Endothelial cell of umbilical vein (primary cell): ENCODE results near the gene PIK3R2. TPM values are rescaled to one million over a fixed set of nuclear protein-coding genes. Genes with fewer than 3 reads are reported as not detected.

Experiments
- BruUV-seq: library from RNA; stranded (reverse); fragments of 400-500 nt; replicated peaks from 2 replicates; lab custom pipeline; 2021; lab: Mats Ljungman, UMichigan
- CTCF ChIA-PET: fragments of 300-600, 350-600 bp; sonication (Branson Sonifier 250); formaldehyde crosslinking; loops from one replicate; lab custom pipeline; 2021; ENCODE audit warnings: antibody characterized with exemption, inconsistent platforms; lab: Charles Lee
- POLR2A ChIA-PET: fragments of 300-600, 350-600 bp; sonication (Branson Sonifier 250); formaldehyde crosslinking; loops from one replicate; lab custom pipeline; 2021; ENCODE audit warnings: antibody characterized with exemption, inconsistent platforms; lab: Charles Lee
- DNase-seq: peaks from one replicate; pipeline ENCODE4 v3.0.0-alpha.2; 2011; ENCODE audit warnings: low read depth, low spot score
- FAIRE-seq: peaks from 2 replicates; lab custom pipeline; 2011; peaks lifted over from hg19 to GRCh38; lab: Jason Lieb, UNC
- H2AFZ ChIP-seq: 2 replicates; pipeline ENCODE4 v1.6.0; 2012; ENCODE audit warnings: low read depth, low read length, control low read depth, inconsistent platforms
- H3K27ac ChIP-seq: 2 replicates; pipeline ENCODE4 v1.5.1; 2011; ENCODE audit warnings: low read depth, mild to moderate bottlenecking, control low read depth, low read length, moderate library complexity; ENCODE audit not compliant: insufficient read depth
- H3K27me3 ChIP-seq, 2 experiments: 2 replicates each; pipeline versions ENCODE4 v1.6.0 to v1.6.1; 2011; ENCODE audit warnings: low read length in 2 of 2, mixed read lengths in 1 of 2; ENCODE audit not compliant: control insufficient read depth in 2 of 2, insufficient read depth in 2 of 2
- H3K36me3 ChIP-seq, 2 experiments: 2 replicates in 1 of 2; 3 replicates in 1 of 2; pipeline ENCODE4 v1.5.1; 2011; ENCODE audit warnings: low read length in 2 of 2, mild to moderate bottlenecking in 1 of 2, moderate library complexity in 1 of 2; ENCODE audit not compliant: control insufficient read depth in 2 of 2, insufficient read depth in 2 of 2; ENCODE audit errors: extremely low read depth in 1 of 2
- H3K4me1 ChIP-seq: 3 replicates; pipeline ENCODE4 v1.5.1; 2011; ENCODE audit warnings: mild to moderate bottlenecking, low read length; ENCODE audit not compliant: control insufficient read depth, insufficient read depth; ENCODE audit errors: extremely low read depth
- H3K4me2 ChIP-seq: 2 replicates; pipeline ENCODE4 v1.6.1; 2011; ENCODE audit warnings: low read length, control low read depth, mixed read lengths; ENCODE audit not compliant: insufficient read depth
- H3K4me3 ChIP-seq, 3 experiments: fragments of 200-600 bp in 1 of 3; sonication (generic), shearing (Covaris generic) in 1 of 3; replicated peaks in 1 of 3; 2 replicates each; pipeline ENCODE4 v1.5.1; 2011 to 2016; ENCODE audit warnings: control low read depth in 3 of 3, low read length in 3 of 3, mild to moderate bottlenecking in 2 of 3, inconsistent platforms in 1 of 3, low read depth in 1 of 3, moderate library complexity in 1 of 3; ENCODE audit not compliant: insufficient read depth in 1 of 3
- H3K79me2 ChIP-seq: 2 replicates; pipeline ENCODE4 v1.6.0; 2012; ENCODE audit warnings: low read length, inconsistent platforms; ENCODE audit not compliant: control insufficient read depth, insufficient read depth
- H3K9ac ChIP-seq: replicated peaks from 2 replicates; pipeline ENCODE3; 2011; ENCODE audit warnings: low read length, control low read depth; ENCODE audit not compliant: insufficient read depth; ENCODE audit errors: extremely low read depth
- H3K9me1 ChIP-seq: replicated peaks from 3 replicates; pipeline ENCODE4 v1.6.0; 2011; ENCODE audit warnings: mild to moderate bottlenecking, low read length; ENCODE audit not compliant: control insufficient read depth, insufficient read depth; ENCODE audit errors: extremely low read depth
- H3K9me3 ChIP-seq: replicated peaks from 2 replicates; pipeline ENCODE4 v1.5.1; 2012; ENCODE audit warnings: low read length, inconsistent platforms; ENCODE audit not compliant: control insufficient read depth, insufficient read depth
- H4K20me1 ChIP-seq: replicated peaks from 2 replicates; pipeline ENCODE3; 2011; ENCODE audit warnings: mild to moderate bottlenecking, low read length; ENCODE audit not compliant: control insufficient read depth, insufficient read depth; ENCODE audit errors: extremely low read depth
- EZH2 ChIP-seq: IDR thresholded peaks from 2 replicates; pipeline ENCODE4 v1.6.1; 2012; ENCODE audit warnings: borderline replicate concordance, low read depth, mild to moderate bottlenecking, moderate library complexity, low read length, inconsistent platforms; ENCODE audit not compliant: severe bottlenecking
- FOS ChIP-seq: IDR thresholded peaks from 2 replicates; pipeline ENCODE4 v1.6.1; 2011; ENCODE audit warnings: mild to moderate bottlenecking, low read length, moderate library complexity, borderline replicate concordance; ENCODE audit not compliant: insufficient read depth
- GATA2 ChIP-seq: IDR thresholded peaks from 2 replicates; pipeline ENCODE4 v1.7.0; 2011; ENCODE audit warnings: low read depth, mild to moderate bottlenecking, moderate library complexity, mixed read lengths, low read length; ENCODE audit not compliant: insufficient read length, insufficient read depth
- JUN ChIP-seq: IDR thresholded peaks from 2 replicates; pipeline ENCODE4 v1.6.1; 2011; ENCODE audit warnings: borderline replicate concordance, low read depth; ENCODE audit not compliant: insufficient read length, insufficient read depth
- MYC ChIP-seq: IDR thresholded peaks from one replicate; pipeline ENCODE4 v1.6.1; 2011; ENCODE audit warnings: mild to moderate bottlenecking, low read depth, low read length
- POLR2A ChIP-seq: IDR thresholded peaks from 2 replicates; pipeline ENCODE4 v1.6.1; 2012; ENCODE audit warnings: low read depth, mild to moderate bottlenecking, control low read depth, low read length
- POLR2AphosphoS5 ChIP-seq: IDR thresholded peaks from 2 replicates; pipeline ENCODE4 v1.6.1; 2012; ENCODE audit warnings: low read depth, mild to moderate bottlenecking, control low read depth, low read length, moderate library complexity; ENCODE audit not compliant: insufficient read depth
- dilution Hi-C: fragments of 300-500 bp; cut with MboI; formaldehyde crosslinking; loops from one replicate; pipeline ENCODE4 v1.15.0; 2019; ENCODE audit warnings: low sequenced_read_pairs; ENCODE audit not compliant: extremely low pct_ligation_motif_present
- intact Hi-C: fragments of 100-400 bp; cut with micrococcal nuclease; formaldehyde crosslinking; loops from one replicate; pipeline ENCODE4 v1.10.0; 2022
- polyA plus RNA-seq, 4 experiments: library from polyadenylated mRNA; depleted of rRNA in 3 of 4; stranded (reverse) in 3 of 4; unstranded in 1 of 4; fragments of >200 nt; gene quantifications; 2 replicates each; pipeline versions ENCODE4 v1.2.1 to v1.2.3, GENCODE V29; 2011 to 2012; ENCODE audit warnings: missing spikeins in 1 of 4
- total RNA-seq: library from RNA; stranded (reverse); gene quantifications from 2 replicates; pipeline ENCODE4 v1.2.3, GENCODE V29; 2021
- TF ChIP-seq, protein P1 (sequence below), 2 donors: IDR thresholded peaks; 1 replicate in 1 of 2; 2 replicates in 1 of 2; pipeline ENCODE4 v1.5.1; 2011; ENCODE audit warnings: low read length in 2 of 2, mild to moderate bottlenecking in 2 of 2, moderate library complexity in 2 of 2, control low read depth in 1 of 2, inconsistent platforms in 1 of 2, low read depth in 1 of 2; ENCODE audit not compliant: insufficient read depth in 1 of 2; ENCODE audit errors: extremely low read depth in 1 of 2
- TF ChIP-seq, protein P2 (sequence below): IDR thresholded peaks from 2 replicates; pipeline ENCODE4 v1.6.1; 2011; ENCODE audit not compliant: insufficient read depth, insufficient read length

Gene PIK3R2
- total and polyA plus RNA-seq, 2 donors (not counting 3 experiments of a cell fraction or from before 2014, with no cell fraction given), result 8.1 to 15.2 TPM

GRCh38 chr19:18218159-18218558 is 65.2 kb downstream of the PIK3R2 start:
- no peaks in the 10 kb centered on the region for H3K9me3 ChIP-seq
- no peaks in the 10 kb centered on the region for H3K36me3 ChIP-seq
- dilution Hi-C loops, result no loop called here
- H3K79me2 ChIP-seq, result no peaks in the 10 kb centered on the region
- no peak overlapping the region for H3K4me2 ChIP-seq
- ChIA-PET CTCF (interaction anchor here (3.9 kb wide), 1 partner anchor 10 kb away, joined by 18 read pairs; no protein-coding TSS in a partner anchor), POLR2A (no interaction called here)
- no peak overlapping the region for H2AFZ ChIP-seq
- FAIRE-seq (no peak), DNase-seq (no peak)
- no peaks in the 10 kb centered on the region for H4K20me1 ChIP-seq
- no peaks in the 10 kb centered on the region for H3K4me1 ChIP-seq
- no TSS peak for BruUV-seq
- H3K4me3 ChIP-seq, result no peak overlapping the region
- no peak overlapping the region for H3K27ac ChIP-seq
- intact Hi-C loops, result no loop called here
- peaks cover 0 to 2% of the 10 kb centered on the region in 2 experiments for H3K27me3 ChIP-seq
- H3K9ac ChIP-seq, result no peak overlapping the region
- TF ChIP-seq EZH2 (no peak), MYC (no peak), POLR2AphosphoS5 (no peak), FOS (no peak), GATA2 (no peak), JUN (no peak), POLR2A (no peak)
- TF ChIP-seq, protein P1, sequence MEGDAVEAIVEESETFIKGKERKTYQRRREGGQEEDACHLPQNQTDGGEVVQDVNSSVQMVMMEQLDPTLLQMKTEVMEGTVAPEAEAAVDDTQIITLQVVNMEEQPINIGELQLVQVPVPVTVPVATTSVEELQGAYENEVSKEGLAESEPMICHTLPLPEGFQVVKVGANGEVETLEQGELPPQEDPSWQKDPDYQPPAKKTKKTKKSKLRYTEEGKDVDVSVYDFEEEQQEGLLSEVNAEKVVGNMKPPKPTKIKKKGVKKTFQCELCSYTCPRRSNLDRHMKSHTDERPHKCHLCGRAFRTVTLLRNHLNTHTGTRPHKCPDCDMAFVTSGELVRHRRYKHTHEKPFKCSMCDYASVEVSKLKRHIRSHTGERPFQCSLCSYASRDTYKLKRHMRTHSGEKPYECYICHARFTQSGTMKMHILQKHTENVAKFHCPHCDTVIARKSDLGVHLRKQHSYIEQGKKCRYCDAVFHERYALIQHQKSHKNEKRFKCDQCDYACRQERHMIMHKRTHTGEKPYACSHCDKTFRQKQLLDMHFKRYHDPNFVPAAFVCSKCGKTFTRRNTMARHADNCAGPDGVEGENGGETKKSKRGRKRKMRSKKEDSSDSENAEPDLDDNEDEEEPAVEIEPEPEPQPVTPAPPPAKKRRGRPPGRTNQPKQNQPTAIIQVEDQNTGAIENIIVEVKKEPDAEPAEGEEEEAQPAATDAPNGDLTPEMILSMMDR (IDR thresholded peaks at IDR 0.05; ENCODE audit: extremely low read depth in 1 of 2, insufficient read depth in 1 of 2, low read depth in 1 of 2, low read length in 2 of 2), result no peak
- TF ChIP-seq, protein P2, sequence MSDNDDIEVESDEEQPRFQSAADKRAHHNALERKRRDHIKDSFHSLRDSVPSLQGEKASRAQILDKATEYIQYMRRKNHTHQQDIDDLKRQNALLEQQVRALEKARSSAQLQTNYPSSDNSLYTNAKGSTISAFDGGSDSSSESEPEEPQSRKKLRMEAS, result no peak
- no peaks in the 10 kb centered on the region for H3K9me1 ChIP-seq
